OCI-LY7 (cell line): Measurements from ENCODE around the gene SLX4IP.

Source experiments
- EZH2phosphoT487 ChIP-seq: fragments of 200-600 bp; sonication (generic); IDR thresholded peaks from 2 replicates; pipeline ENCODE4 v1.6.1; 2018; ENCODE audit warnings: low read depth, borderline replicate concordance, mild to moderate bottlenecking, mixed run types, antibody characterized with exemption, low read length, moderate library complexity, mixed read lengths
- TF ChIP-seq, protein P1 (sequence below): fragments of 200-600 bp; sonication (generic); conservative IDR thresholded peaks from 2 replicates; pipeline ENCODE4 v1.5.1; 2014; ENCODE audit warnings: mild to moderate bottlenecking, antibody characterized with exemption, low read length, moderate library complexity, mixed read lengths

DNA sequence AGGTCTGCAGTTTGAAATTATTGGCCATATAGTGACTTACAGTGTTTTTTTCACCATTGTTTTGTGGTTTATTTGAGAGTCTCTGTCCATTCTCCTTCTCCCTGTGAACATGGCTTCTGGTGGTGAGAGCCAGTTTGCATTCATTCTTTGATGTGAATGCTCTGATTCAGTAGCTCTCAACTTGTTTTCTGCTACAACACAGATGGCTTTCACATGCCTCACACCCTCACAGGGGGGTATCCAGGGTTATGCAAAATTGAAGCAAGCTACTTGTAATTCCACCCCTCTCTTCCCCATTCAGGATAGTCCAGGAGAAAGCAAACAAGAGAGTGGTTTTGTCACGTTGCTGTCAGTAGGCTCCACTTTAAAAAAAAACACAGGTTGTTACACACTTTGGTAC, 55.6 kb downstream of the SLX4IP start:
- TF ChIP-seq, protein P1, sequence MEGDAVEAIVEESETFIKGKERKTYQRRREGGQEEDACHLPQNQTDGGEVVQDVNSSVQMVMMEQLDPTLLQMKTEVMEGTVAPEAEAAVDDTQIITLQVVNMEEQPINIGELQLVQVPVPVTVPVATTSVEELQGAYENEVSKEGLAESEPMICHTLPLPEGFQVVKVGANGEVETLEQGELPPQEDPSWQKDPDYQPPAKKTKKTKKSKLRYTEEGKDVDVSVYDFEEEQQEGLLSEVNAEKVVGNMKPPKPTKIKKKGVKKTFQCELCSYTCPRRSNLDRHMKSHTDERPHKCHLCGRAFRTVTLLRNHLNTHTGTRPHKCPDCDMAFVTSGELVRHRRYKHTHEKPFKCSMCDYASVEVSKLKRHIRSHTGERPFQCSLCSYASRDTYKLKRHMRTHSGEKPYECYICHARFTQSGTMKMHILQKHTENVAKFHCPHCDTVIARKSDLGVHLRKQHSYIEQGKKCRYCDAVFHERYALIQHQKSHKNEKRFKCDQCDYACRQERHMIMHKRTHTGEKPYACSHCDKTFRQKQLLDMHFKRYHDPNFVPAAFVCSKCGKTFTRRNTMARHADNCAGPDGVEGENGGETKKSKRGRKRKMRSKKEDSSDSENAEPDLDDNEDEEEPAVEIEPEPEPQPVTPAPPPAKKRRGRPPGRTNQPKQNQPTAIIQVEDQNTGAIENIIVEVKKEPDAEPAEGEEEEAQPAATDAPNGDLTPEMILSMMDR, result no peak
- TF ChIP-seq EZH2phosphoT487, result no peak
